Epidermal melanocyte (primary cell): ENCODE data around the gene CPA1.

ENCODE experiments used
- DNase-seq: peaks from one replicate; pipeline ENCODE4 v3.0.0; 2011; ENCODE audit warnings: low spot score; ENCODE audit not compliant: insufficient read length

Gene CPA1

DNA sequence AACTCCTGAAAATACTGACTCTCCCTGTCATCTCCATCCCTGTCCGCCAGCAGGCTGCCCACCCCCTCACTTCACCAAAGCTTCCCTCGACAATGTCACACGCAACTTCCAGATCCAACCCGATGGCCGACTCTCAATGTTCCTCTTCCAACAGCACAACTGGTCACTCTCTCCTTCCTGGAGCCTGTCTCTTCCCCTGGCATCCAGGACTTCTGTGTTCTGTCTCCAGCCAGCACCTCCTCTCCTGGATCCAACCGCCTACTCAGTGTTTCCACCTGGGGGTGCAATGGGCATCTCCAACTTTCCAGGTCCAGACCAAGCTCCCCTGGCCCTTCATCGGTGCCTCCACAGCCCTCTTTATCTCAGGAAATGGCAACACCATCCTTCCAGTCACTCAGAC is 27.1 kb upstream of the CPA1 start:
- DNase-seq, result no peak

GRCh38 chr7:130356121-130356875 is 24.0 kb upstream of the CPA1 start:
- DNase-seq, result peak; percentile 61

GRCh38 chr7:130356876-130357611 is 23.2 kb upstream of the CPA1 start:
- DNase-seq, result no peak

GRCh38 chr7:130358471-130358870 is 21.8 kb upstream of the CPA1 start:
- no peak for DNase-seq

GRCh38 chr7:130359276-130359857 is 20.9 kb upstream of the CPA1 start:
- no peak for DNase-seq

DNA sequence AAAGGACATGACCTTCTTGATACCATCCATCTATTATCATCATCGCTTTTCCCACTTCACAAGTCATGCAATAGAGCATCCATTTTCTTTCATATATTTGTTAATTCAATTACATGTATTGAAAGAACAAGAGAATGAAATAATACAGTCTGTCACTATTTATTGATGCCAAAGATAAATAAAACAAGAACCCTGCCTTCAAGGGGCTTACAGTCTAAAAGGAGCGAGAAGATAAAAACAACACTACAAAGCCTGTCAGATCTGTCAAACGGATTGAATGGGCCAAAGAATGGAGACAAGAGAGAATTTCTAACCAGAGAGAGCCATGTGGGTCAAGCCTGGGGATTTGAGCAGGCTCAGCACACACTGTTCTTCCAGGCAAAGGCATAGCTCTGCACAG is 19.8 kb upstream of the CPA1 start:
- DNase-seq, result no peak

- DNase-seq, result no peak
These were observed 18.6 kb upstream of the CPA1 start for GRCh38 chr7:130361681-130362080.

GRCh38 chr7:130362251-130362816 is 18.0 kb upstream of the CPA1 start:
- no peak for DNase-seq

GRCh38 chr7:130363026-130363847 is 17.1 kb upstream of the CPA1 start:
- no peak for DNase-seq

GRCh38 chr7:130364451-130364850 is 15.8 kb upstream of the CPA1 start:
- no peak for DNase-seq

- DNase-seq, result no peak
These were observed 15.2 kb upstream of the CPA1 start for GRCh38 chr7:130365088-130365487.

GRCh38 chr7:130365511-130366441 is 14.5 kb upstream of the CPA1 start:
- DNase-seq, result no peak

DNA sequence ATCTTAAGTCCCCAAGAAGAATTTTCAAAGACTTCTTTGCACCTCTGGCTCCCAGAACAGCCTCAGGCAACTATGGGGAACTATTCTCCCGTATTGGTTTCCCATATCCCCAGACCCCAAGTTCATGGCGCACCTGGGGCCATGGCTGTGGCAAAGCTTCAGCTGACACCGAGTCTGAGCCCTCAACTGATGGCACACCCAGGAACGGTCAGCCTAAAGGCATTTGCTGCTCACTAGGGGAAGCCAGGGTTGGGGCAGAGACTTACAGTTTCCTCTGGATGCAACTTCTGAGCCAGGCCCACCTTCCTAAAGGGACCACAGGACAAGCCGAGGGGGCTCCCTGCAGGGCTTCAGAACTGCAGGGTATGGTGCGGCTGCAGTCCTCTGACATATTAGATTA is 13.7 kb upstream of the CPA1 start:
- DNase-seq, result no peak

DNA sequence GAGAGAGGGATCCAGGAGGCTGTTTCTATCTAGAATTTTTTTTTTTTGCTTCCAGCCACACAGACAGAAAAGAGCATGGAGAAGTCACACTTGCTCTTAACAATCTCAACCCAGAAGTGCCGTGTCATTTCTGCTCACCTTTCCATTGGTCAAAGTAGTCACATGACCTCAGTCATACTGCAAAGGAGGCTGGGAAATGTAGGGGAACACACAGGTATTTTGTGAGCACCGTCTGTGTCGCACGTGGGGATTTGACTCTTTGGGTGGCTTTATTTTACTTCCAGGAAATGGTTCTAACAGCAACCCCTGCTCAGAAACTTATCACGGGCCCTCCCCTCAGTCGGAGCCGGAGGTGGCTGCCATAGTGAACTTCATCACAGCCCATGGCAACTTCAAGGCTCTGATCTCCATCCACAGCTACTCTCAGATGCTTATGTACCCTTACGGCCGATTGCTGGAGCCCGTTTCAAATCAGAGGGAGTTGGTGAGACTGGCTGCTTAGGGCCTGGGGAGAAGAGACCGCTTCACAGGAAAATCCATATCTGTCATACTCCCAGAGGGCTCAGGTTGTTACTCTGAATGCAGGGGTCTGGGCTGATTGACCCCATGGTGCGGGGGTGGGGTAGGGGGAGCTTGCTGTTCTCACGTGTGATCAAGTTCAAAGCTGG is 13.1 kb upstream of the CPA1 start:
- DNase-seq, result no peak

DNA sequence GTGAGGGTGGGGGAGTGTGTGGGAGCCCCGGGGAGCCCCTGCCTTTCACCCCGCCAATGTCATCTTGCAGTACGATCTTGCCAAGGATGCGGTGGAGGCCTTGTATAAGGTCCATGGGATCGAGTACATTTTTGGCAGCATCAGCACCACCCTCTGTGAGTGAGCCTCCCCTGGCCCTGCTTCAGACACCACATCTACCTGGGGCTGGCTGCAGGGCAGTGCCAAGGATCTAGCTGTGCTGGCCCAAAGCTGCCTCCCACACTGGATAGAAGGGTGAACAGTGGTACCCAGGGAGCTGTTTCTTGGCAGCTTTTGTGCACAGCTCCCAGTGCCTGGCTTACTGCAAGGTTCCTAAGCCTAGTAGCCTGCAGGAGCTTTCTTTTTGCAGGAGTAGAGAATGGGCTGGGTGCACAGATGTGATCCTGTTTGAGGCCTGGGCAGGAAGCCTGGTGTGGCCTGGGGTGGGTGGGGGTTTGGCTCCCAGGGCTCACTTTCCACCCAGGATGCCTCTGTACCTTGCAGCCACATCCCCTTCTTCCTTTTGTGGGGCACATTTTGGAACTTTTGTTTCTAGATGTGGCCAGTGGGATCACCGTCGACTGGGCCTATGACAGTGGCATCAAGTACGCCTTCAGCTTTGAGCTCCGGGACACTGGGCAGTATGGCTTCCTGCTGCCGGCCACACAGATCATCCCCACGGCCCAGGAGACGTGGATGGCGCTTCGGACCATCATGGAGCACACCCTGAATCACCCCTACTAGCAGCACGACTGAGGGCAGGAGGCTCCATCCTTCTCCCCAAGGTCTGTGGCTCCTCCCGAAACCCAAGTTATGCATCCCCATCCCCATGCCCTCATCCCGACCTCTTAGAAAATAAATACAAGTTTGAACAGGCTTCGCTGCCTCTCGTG is 12.2 kb upstream of the CPA1 start:
- no peak for DNase-seq

- DNase-seq, result no peak
These were observed 11.1 kb upstream of the CPA1 start for GRCh38 chr7:130369110-130369711.

GRCh38 chr7:130369831-130370550 is 10.3 kb upstream of the CPA1 start:
- no peak for DNase-seq

DNA sequence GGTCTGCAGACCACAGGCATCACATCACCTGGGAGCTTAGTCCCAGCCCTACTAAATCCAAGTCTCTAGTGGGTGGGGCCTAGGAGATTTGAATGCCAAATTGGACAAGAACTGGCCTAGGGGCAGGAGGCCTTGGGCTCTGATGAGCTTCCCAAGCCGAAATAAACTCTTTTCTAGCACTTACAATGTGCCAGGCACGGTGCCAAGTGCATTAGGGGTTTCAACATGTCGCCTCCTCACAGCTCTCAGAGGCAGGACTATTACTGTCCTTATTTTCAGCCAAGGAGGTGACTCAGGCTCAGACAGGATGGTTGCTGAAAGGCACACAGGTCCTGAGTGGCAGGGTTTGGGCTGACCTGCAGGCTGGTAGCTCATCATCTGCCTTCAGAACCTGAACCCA is 9.2 kb upstream of the CPA1 start:
- no peak for DNase-seq
